Progenitor cell of endocrine pancreas (in vitro differentiated cells): Measurements from ENCODE around the gene CDCP1. TPM values are rescaled to one million over a fixed set of nuclear protein-coding genes. Genes with fewer than 3 reads are reported as not detected.
A peak's percentile ranks its signal among the peaks of the same experiment; 100 is the strongest.

Source experiments
- DNase-seq: peaks from one replicate; pipeline ENCODE4 v3.0.0; 2021; ENCODE audit warnings: low spot score; ENCODE audit not compliant: unreplicated experiment
- H3K27ac Mint-ChIP-seq: 2 replicates; pipeline ENCODE4 v1.8.0; 2021; ENCODE audit warnings: mild to moderate bottlenecking, moderate library complexity, mixed read lengths
- H3K27me3 Mint-ChIP-seq: 2 replicates; pipeline ENCODE4 v1.8.0; 2021; ENCODE audit warnings: mixed read lengths
- H3K36me3 Mint-ChIP-seq: 2 replicates; pipeline ENCODE4 v1.8.0; 2022; ENCODE audit warnings: mixed read lengths; ENCODE audit not compliant: insufficient read depth
- H3K4me1 Mint-ChIP-seq: 2 replicates; pipeline ENCODE4 v1.8.0; 2021; ENCODE audit warnings: low read depth, mixed read lengths
- H3K4me3 Mint-ChIP-seq: 2 replicates; pipeline ENCODE4 v1.8.0; 2021; ENCODE audit warnings: low read depth, mild to moderate bottlenecking, moderate library complexity, mixed read lengths
- H3K9me3 Mint-ChIP-seq: 2 replicates; pipeline ENCODE4 v1.8.0; 2021; ENCODE audit warnings: low read depth, mixed read lengths
- long read RNA-seq: library from polyadenylated mRNA; unstranded; transcript quantifications from one replicate; pipeline ENCODE4 v2.0.0, GENCODE V29; 2020
- total RNA-seq: library from RNA; stranded (reverse); gene quantifications from 2 replicates; pipeline ENCODE4 v1.2.1, GENCODE V29; 2021
- TF ChIP-seq, protein P1 (sequence below): fragments of 200-600 bp; sonication (generic); IDR thresholded peaks from one replicate; pipeline ENCODE4 v1.5.0; 2021; ENCODE audit warnings: antibody characterized with exemption, mild to moderate bottlenecking; ENCODE audit not compliant: unreplicated experiment

CDCP1 gene
- total RNA-seq, result 10.1 and 15.3 TPM in 2 replicates
- long read RNA-seq, full-length matches to known transcripts, result 5 of 34 reads
- long read RNA-seq, partial matches to known transcripts, result 23 of 34 reads
- long read RNA-seq, other reads (novel, unspliced or antisense), result 6 of 34 reads

GRCh38 chr3:45145681-45146614 lies at the start of gene CDCP1:
CDCP1 (minus strand) TSS chr3:45146378; CDS start chr3:45146287, 91 bp downstream.
- TF ChIP-seq, protein P1, sequence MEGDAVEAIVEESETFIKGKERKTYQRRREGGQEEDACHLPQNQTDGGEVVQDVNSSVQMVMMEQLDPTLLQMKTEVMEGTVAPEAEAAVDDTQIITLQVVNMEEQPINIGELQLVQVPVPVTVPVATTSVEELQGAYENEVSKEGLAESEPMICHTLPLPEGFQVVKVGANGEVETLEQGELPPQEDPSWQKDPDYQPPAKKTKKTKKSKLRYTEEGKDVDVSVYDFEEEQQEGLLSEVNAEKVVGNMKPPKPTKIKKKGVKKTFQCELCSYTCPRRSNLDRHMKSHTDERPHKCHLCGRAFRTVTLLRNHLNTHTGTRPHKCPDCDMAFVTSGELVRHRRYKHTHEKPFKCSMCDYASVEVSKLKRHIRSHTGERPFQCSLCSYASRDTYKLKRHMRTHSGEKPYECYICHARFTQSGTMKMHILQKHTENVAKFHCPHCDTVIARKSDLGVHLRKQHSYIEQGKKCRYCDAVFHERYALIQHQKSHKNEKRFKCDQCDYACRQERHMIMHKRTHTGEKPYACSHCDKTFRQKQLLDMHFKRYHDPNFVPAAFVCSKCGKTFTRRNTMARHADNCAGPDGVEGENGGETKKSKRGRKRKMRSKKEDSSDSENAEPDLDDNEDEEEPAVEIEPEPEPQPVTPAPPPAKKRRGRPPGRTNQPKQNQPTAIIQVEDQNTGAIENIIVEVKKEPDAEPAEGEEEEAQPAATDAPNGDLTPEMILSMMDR, result no peak
- Mint-ChIP-seq H3K27ac (peak within 1 kb of the TSS; percentile 90), H3K4me1 (peaks cover 9% of the 10 kb centered on the region), H3K27me3 (peaks cover 60% of the 10 kb centered on the region), H3K36me3 (no peaks in the 10 kb centered on the region), H3K9me3 (peaks cover 9% of the 10 kb centered on the region), H3K4me3 (peak within 1 kb of the TSS; percentile 92)
- DNase-seq, result peak; percentile 18

- Mint-ChIP-seq H3K36me3 (no peaks in the 10 kb centered on the region), H3K4me3 (no peak overlapping the region), H3K27ac (no peak overlapping the region), H3K27me3 (peaks cover 13% of the 10 kb centered on the region), H3K4me1 (peaks cover 2% of the 10 kb centered on the region), H3K9me3 (no peaks in the 10 kb centered on the region)
- DNase-seq, result no peak
- TF ChIP-seq, protein P1, result no peak
Observed at GRCh38 chr3:45194791-45195190, 48.6 kb upstream of the CDCP1 start.

DNA sequence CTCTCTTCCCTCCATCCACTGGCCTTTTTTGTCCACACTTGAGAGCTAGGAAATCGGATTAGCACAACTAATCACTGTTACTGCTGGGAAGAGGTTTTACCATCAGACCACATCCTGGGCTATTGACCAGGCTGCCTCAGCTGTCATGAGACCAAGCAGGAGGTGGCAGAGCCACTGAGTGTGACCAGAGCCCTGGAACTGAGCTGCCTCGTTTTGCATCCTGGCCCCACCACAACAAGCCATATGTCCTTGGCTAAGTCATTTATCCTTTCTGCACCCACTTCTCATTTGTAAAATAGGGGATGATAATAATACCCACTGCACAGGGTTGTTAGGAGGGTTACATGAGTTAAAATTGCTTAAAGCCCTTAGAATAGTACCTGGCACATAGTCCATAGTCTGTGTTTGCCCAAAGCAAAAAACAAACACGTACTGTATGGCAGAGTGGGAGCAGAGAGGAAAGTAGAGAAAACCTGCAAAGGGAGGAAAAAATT lies 45.8 kb upstream of the CDCP1 start:
- Mint-ChIP-seq H3K9me3 (no peaks in the 10 kb centered on the region), H3K36me3 (no peaks in the 10 kb centered on the region), H3K4me3 (no peak overlapping the region), H3K27ac (no peak overlapping the region), H3K27me3 (peaks cover 12% of the 10 kb centered on the region), H3K4me1 (peaks cover 4% of the 10 kb centered on the region)
- DNase-seq, result no peak
- TF ChIP-seq, protein P1, result no peak

GRCh38 chr3:45191424-45191823 lies 45.2 kb upstream of the CDCP1 start:
- H3K27me3 Mint-ChIP-seq, result peaks cover 9% of the 10 kb centered on the region
- no peak overlapping the region for H3K4me3 Mint-ChIP-seq
- TF ChIP-seq, protein P1, result no peak
- no peak overlapping the region for H3K27ac Mint-ChIP-seq
- no peaks in the 10 kb centered on the region for H3K9me3 Mint-ChIP-seq
- DNase-seq, result no peak
- H3K36me3 Mint-ChIP-seq, result no peaks in the 10 kb centered on the region
- peaks cover 4% of the 10 kb centered on the region for H3K4me1 Mint-ChIP-seq
